ENCODE data around the gene ZNF286A.
"Not testable (repeated sequence)": the region's sequence is repeated elsewhere in the genome, so short reads cannot be mapped to it uniquely, and the experiment has no call there.

ZNF286A gene

DNA sequence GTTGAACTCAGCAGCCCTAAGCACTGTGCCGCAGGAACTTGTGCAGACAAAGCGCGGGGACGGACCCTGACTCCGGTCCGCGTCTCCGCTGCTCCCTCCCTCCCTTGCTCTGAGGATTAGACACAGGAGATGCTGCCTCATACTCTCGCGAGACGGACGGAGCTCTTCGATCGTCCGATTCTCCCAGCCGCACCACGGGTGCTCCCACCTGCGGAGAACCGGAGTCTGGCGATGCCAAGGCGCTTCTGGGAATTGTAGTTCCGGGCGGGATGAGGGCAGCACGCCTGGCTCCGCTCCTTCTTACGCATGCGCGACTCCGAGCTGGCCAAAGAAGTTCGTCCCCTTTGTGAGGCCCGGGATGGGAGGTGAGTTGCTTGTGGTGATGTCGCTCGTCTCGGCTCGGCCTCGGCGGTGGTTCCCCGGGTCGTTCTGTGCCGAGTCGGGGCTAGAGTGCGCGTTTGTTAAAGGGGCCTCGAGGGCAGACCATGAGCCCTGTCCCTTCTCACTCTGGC is at the start of gene ZNF286A:
Gene ZNF286A (plus strand): TSS at position 340 of the 512 bp plus-strand sequence. CDS start 578 bp downstream, outside the sequence.
- peak; percentile 98 for DNase-seq

DNA sequence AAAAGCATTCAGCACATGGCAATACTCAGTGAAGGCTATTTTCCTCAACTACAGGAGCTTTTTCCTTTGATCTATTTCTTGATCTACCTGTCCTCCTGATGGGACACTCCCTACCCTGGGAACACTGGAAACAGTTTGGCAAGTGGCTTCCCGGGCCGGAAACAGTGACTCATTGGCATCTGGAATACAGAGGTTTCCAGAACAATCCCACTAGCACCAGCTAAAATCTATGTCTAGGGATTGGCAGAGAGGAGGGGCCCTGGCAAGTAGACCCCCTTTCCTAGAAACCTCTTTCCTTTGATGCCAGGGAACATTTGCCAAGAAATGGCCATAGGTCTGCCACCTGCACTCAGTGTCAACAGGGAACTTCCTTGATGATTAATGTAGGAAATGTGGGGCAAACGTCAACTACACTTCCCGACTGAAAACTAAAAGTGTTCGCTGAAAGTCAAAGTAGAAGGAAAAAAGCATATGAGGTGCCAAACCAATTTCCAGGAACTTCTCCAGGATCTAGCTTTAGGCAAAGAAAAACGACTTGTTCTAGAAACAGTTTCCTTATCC is 49.6 kb upstream of the ZNF286A start:
- DNase-seq = peak; percentile 11

- no peak for DNase-seq
These were observed 48.6 kb upstream of the ZNF286A start for GRCh38 chr17:15650741-15651582.

DNA sequence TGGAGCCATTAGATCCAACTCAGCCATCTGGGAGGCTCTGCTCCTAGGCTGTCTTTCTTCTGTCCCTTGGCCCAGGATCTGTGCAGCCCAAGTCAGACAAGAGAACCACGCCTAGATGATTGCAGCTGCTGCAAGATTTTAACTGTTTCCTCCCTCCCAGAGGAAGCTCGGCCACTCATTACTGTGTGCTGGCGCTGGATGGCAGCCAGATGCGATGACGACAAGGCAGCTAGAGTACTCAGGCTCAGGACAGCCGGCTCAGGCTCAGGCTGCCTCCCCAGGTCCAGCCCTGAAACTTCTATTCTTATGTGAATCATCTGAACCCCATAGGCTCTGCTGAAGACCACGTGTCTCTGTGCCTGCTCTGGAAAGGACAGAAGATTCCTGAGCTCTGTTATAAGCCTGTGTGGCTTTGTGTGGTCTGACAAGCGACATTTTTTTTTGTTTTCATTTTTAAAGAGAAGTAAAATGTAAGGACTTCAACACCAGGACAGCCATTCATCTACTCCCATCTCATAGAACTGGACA is 47.9 kb upstream of the ZNF286A start:
- DNase-seq = peak; percentile 96

GRCh38 chr17:15652960-15653359 is 46.6 kb upstream of the ZNF286A start:
- DNase-seq = no peak

- not testable (repeated sequence) for DNase-seq
These were observed 45.2 kb upstream of the ZNF286A start for GRCh38 chr17:15654401-15654800.

- no peak for DNase-seq
These were observed 44.5 kb upstream of the ZNF286A start for GRCh38 chr17:15654886-15655561.

- DNase-seq = no peak
These were observed 41.7 kb upstream of the ZNF286A start for GRCh38 chr17:15657868-15658267.

- DNase-seq = no peak
These were observed 41.3 kb upstream of the ZNF286A start for GRCh38 chr17:15658296-15658695.

DNA sequence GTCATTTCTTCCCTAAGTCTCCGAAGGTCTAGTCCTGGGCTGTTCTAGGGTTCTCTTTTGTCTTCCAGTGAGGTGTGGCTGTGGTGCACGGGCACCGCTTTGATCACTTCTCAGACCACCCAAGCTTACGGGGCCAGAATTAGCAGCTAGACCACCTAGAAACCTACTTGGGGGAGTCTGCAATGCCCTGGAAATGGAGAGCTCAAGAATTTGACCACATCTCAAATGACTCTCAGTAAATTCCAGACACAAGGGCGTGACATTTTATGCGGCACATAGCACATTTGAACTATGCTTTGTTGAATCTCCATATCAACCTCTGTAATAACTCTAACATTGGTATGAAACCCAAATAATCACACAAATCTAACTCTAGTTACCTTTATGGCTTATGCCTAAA is 40.3 kb upstream of the ZNF286A start:
- DNase-seq = no peak

DNA sequence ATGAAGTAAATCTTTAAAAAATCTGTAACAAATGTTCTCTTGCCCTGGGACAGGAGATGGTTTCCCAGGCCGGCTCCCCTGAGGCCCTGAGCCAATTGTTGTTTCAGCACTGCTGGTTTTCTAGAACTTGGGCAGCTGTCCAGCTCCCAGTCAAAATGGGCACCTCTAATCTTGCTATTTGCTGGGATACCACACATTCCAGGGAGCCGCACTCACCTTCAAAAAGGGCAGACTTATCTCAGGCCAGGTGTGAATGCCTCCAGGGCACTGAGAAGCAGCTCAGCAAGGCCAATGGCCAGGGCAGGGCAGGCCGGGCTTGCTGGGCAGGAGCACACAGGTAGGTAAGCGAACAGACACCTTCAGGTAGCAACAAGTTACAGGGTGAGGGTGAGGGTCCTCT is 39.9 kb upstream of the ZNF286A start:
- DNase-seq = no peak

DNA sequence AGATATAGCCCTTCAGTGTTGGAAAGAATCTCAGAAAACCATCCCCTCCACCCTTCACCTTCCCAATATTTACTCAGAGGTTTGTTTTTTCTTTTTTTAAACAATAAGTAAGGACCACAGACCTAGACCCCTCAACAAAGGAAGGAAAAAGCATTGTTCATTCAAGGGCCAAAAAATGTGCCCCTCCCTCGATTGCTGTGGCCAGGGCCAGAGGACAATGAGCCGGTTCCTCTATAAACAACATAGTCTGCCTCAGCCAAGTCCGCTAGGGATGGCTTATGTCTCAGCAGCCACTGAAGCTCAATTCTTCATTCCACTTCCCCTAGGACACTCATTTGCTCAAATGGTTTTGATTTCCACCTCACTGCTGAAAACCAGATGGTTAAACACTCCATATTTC is 39.5 kb upstream of the ZNF286A start:
- DNase-seq = no peak

GRCh38 chr17:15662681-15663080 is 36.9 kb upstream of the ZNF286A start:
- no peak for DNase-seq

GRCh38 chr17:15663176-15663575 is 36.4 kb upstream of the ZNF286A start:
- no peak for DNase-seq

GRCh38 chr17:15663691-15664090 is 35.9 kb upstream of the ZNF286A start:
- DNase-seq = no peak

DNA sequence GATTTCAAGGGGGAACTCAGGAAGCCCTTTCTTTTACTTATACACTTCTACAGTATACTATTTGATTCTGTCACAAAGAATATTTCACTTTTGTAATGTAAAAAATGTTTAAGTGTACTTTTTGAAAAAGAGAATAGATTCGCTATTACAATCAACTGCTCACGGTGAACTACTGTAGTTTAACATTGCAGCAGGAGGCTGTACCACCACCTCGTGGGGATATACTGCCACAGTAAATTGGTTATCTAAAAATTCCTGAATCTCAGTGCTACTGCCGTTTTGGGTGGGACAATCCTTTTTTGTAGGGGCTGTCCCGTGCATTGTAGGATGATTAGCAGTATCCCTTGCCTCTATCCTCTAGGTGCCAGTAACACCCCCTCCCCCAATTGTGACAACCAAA is 30.0 kb upstream of the ZNF286A start:
- DNase-seq = not testable (repeated sequence)

DNA sequence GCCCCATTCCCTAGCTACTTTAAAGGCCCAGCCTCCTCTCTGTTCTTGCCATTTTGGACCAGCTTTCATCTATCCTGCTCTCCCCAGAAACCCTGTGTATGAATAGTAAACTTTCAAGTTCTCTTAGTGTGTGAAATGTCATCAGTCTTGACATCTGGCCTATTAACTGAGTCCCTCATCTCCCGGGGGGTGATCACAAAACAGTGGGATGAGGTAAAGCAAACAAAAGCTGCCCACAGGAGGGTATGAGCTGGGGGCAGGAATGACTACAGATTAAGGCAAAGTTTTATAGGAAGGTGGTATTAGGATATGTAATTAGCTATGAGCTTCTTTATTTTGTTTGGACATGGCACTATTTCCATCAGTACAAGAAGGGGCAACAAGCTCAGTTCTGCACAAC is 24.9 kb upstream of the ZNF286A start:
- DNase-seq = not testable (repeated sequence)

- DNase-seq = not testable (repeated sequence)
These were observed 23.6 kb upstream of the ZNF286A start for GRCh38 chr17:15675991-15676390.

- DNase-seq = not testable (repeated sequence)
These were observed 16.4 kb upstream of the ZNF286A start for GRCh38 chr17:15683135-15683534.

DNA sequence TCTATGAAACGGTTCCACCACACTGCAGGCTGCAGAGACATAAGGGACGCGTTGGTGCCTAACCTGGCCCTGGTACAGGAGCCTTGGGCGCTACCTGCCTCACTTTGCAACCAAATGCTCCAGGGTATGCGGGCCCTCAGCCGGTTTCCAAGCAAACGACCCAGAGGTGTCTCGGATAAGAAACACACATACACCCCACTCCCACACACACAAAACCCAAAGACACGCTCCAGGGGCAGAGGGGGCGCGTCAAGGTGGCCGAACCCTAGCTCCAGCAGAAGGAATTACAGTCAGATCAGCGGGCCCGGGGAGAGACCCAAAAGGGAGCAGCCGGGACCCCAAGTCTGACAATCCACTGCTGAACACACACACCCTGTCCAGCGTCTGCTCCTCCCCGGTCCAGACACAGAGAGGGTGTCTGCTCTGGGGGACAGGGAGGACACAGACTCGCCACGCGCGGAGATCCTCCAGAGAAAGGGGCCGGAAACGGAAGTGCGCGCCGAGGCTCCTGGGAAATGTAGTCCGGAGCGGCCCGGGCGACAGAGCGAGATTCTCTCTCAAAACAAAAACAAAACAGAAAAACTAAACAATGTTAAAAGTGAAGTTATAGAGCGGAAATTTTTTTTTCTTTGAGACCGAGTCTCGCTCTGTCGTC is 15.6 kb upstream of the ZNF286A start, which contains the start of gene TRIM16:
Gene TRIM16 (minus strand): TSS at position 488 of the 655 bp plus-strand sequence. CDS start 32,702 bp downstream, outside the sequence.
- peak; percentile 77 for DNase-seq

GRCh38 chr17:15687494-15687893 is 12.1 kb upstream of the ZNF286A start:
- not testable (repeated sequence) for DNase-seq

GRCh38 chr17:15698967-15699366 is 585 bp upstream of the ZNF286A start:
- not testable (repeated sequence) for DNase-seq

DNA sequence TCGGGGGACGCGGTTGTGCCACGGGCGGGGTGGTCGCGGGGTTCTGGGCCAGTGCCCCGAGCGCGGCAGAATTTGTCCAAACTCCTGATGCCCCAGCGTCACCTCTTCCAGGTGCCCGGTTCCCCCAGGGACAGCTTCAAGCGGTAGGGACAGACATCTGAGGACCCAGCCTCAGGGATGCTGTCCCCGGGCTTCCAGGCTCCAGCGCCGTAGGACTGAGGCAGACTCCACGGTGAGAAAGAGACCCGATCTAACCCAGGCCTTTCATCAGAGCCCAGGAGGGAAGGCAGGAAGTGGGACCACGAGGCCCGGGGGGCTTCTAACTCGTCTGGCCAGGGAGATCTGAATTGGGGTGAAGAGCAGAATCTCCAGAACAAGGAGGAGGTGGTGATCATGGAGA is 385 bp downstream of the ZNF286A start:
- not testable (repeated sequence) for DNase-seq
